ENCODE measurements around the gene ARPC3. TPM values are rescaled to one million over a fixed set of nuclear protein-coding genes. Genes with fewer than 3 reads are reported as not detected.
"Not testable (repeated sequence)": the region's sequence is repeated elsewhere in the genome, so short reads cannot be mapped to it uniquely, and the experiment has no call there.

The ARPC3 gene
- total RNA-seq, 1 experiment from 2014 or later = 188 TPM

DNA sequence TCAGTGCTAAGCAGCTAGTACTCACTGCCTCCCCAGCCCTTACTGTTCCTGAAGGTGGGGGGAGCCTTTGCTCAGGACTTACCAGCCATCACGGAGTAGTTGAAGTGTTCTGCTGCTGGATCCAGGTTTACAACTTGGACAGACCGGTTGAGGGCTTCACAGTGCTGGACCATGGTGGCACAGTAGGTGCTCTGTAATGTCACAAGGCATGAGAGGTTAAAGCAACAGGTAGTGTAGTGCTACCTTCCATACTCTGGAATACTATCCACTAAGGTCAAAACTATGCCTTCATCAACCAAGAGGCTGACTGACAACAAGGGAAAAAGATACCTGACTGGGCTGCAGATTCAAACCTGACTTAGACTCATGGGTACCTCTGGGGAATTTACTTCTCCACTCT lies 14.9 kb upstream of the ARPC3 start:
- H3K79me2 ChIP-seq (ENCODE audit: insufficient read depth, low read length) = peaks cover 12% of the 10 kb centered on the region; the same call in 1 of the 2 replicates
- H3K27ac ChIP-seq (ENCODE audit: insufficient read length, low read depth, low read length) = no peak overlapping the region
- no peak overlapping the region for H2AFZ ChIP-seq (ENCODE audit: low read length)
- H3K79me1 ChIP-seq (ENCODE audit: insufficient read depth, low read depth, low read length, poor library complexity, severe bottlenecking) = no peaks in the 10 kb centered on the region
- no peak overlapping the region for H2BK12ac ChIP-seq (ENCODE audit: insufficient read length, low read depth, low read length)
- H2BK5ac ChIP-seq (ENCODE audit: insufficient read length, low read length) = no peak overlapping the region
- H4K91ac ChIP-seq (ENCODE audit: insufficient read length, low read depth, low read length) = no peak overlapping the region
- no peak overlapping the region for H2BK20ac ChIP-seq (ENCODE audit: low read depth, low read length, poor library complexity, severe bottlenecking)
- H2BK120ac ChIP-seq (ENCODE audit: low read depth, low read length, poor library complexity, severe bottlenecking) = no peak overlapping the region
- H3K56ac ChIP-seq (ENCODE audit: insufficient read length, low read depth, low read length) = no peak overlapping the region
- H3K27me3 ChIP-seq (ENCODE audit: insufficient read depth, low read length) = no peaks in the 10 kb centered on the region
- TF ChIP-seq, protein P1, sequence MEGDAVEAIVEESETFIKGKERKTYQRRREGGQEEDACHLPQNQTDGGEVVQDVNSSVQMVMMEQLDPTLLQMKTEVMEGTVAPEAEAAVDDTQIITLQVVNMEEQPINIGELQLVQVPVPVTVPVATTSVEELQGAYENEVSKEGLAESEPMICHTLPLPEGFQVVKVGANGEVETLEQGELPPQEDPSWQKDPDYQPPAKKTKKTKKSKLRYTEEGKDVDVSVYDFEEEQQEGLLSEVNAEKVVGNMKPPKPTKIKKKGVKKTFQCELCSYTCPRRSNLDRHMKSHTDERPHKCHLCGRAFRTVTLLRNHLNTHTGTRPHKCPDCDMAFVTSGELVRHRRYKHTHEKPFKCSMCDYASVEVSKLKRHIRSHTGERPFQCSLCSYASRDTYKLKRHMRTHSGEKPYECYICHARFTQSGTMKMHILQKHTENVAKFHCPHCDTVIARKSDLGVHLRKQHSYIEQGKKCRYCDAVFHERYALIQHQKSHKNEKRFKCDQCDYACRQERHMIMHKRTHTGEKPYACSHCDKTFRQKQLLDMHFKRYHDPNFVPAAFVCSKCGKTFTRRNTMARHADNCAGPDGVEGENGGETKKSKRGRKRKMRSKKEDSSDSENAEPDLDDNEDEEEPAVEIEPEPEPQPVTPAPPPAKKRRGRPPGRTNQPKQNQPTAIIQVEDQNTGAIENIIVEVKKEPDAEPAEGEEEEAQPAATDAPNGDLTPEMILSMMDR (conservative IDR thresholded peaks at IDR 0.05) = no peak
- H4K5ac ChIP-seq (ENCODE audit: insufficient read length, low read depth, low read length) = no peak overlapping the region
- no peak overlapping the region for H3K4me3 Mint-ChIP-seq
- H3K9me3 ChIP-seq (ENCODE audit: control insufficient read depth, low read depth, low read length) = no peaks in the 10 kb centered on the region
- peaks cover 0 to 6% of the 10 kb centered on the region in 2 experiments; a peak in 2 of 5 replicates for H3K9me3 Mint-ChIP-seq
- peaks cover 13 to 21% of the 10 kb centered on the region in 2 experiments for H3K4me1 Mint-ChIP-seq
- peaks cover 26 to 47% (median 46%) of the 10 kb centered on the region in 3 experiments for H3K36me3 Mint-ChIP-seq (ENCODE audit: insufficient read depth in 1 of 3, low read depth in 3 of 3)
- WGBS (ENCODE audit: extremely low coverage, insufficient read length, low lambda C conversion rate) = no CpG with 5 or more reads among the region's 2 CpGs
- H2BK15ac ChIP-seq (ENCODE audit: low read depth, low read length) = no peak overlapping the region
- H3K4me2 ChIP-seq (ENCODE audit: insufficient read depth, insufficient read length, low read length) = no peak overlapping the region
- H3K27me3 Mint-ChIP-seq (ENCODE audit: low read depth) = no peaks in the 10 kb centered on the region
- H3K23me2 ChIP-seq (ENCODE audit: insufficient read length, low read depth, low read length, poor library complexity, severe bottlenecking) = peaks cover 3% of the 10 kb centered on the region
- H3K27ac Mint-ChIP-seq = peak overlapping the region in 2 of 3 experiments; percentile 37 to 47; a peak in 1 of 7 replicates
- H2AK5ac ChIP-seq (ENCODE audit: insufficient read length, low read length) = no peak overlapping the region
- no peak overlapping the region for H3K18ac ChIP-seq (ENCODE audit: insufficient read length, low read depth, low read length)
- H4K8ac ChIP-seq (replicated peaks; ENCODE audit: insufficient read length, low read depth, low read length) = no peak overlapping the region
- peaks cover 3% of the 10 kb centered on the region; the same call in 1 of the 2 replicates for H3K4me1 ChIP-seq (ENCODE audit: insufficient read depth, low read length)
- H3K4ac ChIP-seq (ENCODE audit: low read depth, low read length) = no peak overlapping the region
- no peak overlapping the region for H3T11ph ChIP-seq (ENCODE audit: low read length)
- no peaks in the 10 kb centered on the region for H4K20me1 ChIP-seq (ENCODE audit: control insufficient read depth, insufficient read depth, insufficient read length)
- DNase-seq = no peak
- H3K23ac ChIP-seq (ENCODE audit: insufficient read length, low read depth, low read length) = no peak overlapping the region
- no peak overlapping the region for H3K14ac ChIP-seq (ENCODE audit: insufficient read depth, low read length)
- no peak overlapping the region for H3K9ac ChIP-seq (ENCODE audit: extremely low read depth, insufficient read length, low read length)

DNA sequence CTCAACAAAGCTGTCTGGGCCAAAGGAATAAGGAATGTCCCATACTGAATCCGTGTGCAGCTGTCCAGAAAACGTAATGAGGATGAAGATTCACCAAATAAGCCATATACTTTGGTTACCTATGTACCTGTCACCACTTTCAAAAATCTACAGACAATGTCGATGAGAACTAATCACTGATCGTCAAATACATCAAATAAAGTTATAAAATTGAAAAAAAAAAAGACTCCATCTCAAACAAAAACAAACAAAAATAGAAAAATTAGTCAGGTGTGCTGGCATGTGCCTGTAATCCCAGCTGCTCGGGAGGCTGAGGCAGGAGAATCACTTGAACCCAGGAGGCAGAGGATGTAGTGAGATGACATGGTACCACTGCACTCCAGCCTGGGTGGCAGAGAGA lies 11.1 kb upstream of the ARPC3 start:
- not testable (repeated sequence) for DNase-seq; H3K56ac ChIP-seq (ENCODE audit: insufficient read length, low read depth, low read length); H2AK5ac ChIP-seq (ENCODE audit: insufficient read length, low read length); H3K27ac Mint-ChIP-seq; H3K4ac ChIP-seq (ENCODE audit: low read depth, low read length); H2BK15ac ChIP-seq (ENCODE audit: low read depth, low read length); H3K23me2 ChIP-seq (ENCODE audit: insufficient read length, low read depth, low read length, poor library complexity, severe bottlenecking); H2BK120ac ChIP-seq (ENCODE audit: low read depth, low read length, poor library complexity, severe bottlenecking); H3K4me1 ChIP-seq (ENCODE audit: insufficient read depth, low read length); H4K5ac ChIP-seq (ENCODE audit: insufficient read length, low read depth, low read length); H4K91ac ChIP-seq (ENCODE audit: insufficient read length, low read depth, low read length); H2BK5ac ChIP-seq (ENCODE audit: insufficient read length, low read length); H3K27me3 Mint-ChIP-seq (ENCODE audit: low read depth); H3K27ac ChIP-seq (ENCODE audit: insufficient read length, low read depth, low read length); H3K79me1 ChIP-seq (ENCODE audit: insufficient read depth, low read depth, low read length, poor library complexity, severe bottlenecking); H3K9me3 Mint-ChIP-seq; H2BK20ac ChIP-seq (ENCODE audit: low read depth, low read length, poor library complexity, severe bottlenecking); H3K79me2 ChIP-seq (ENCODE audit: insufficient read depth, low read length); H3K4me2 ChIP-seq (ENCODE audit: insufficient read depth, insufficient read length, low read length); H3K4me1 Mint-ChIP-seq; H4K8ac ChIP-seq (replicated peaks; ENCODE audit: insufficient read length, low read depth, low read length); H4K20me1 ChIP-seq (ENCODE audit: control insufficient read depth, insufficient read depth, insufficient read length); H3K9me3 ChIP-seq (ENCODE audit: control insufficient read depth, low read depth, low read length); H3K4me3 Mint-ChIP-seq; H3K27me3 ChIP-seq (ENCODE audit: insufficient read depth, low read length); H3K9ac ChIP-seq (ENCODE audit: extremely low read depth, insufficient read length, low read length); H3K23ac ChIP-seq (ENCODE audit: insufficient read length, low read depth, low read length); H2BK12ac ChIP-seq (ENCODE audit: insufficient read length, low read depth, low read length); H3T11ph ChIP-seq (ENCODE audit: low read length); H3K18ac ChIP-seq (ENCODE audit: insufficient read length, low read depth, low read length); H2AFZ ChIP-seq (ENCODE audit: low read length); H3K14ac ChIP-seq (ENCODE audit: insufficient read depth, low read length)
- peaks cover 35 to 66% (median 61%) of the 10 kb centered on the region in 3 experiments; a peak in 6 of 7 replicates for H3K36me3 Mint-ChIP-seq (ENCODE audit: insufficient read depth in 1 of 3, low read depth in 3 of 3)
- no CpG with 5 or more reads among the region's 5 CpGs for WGBS (ENCODE audit: extremely low coverage, insufficient read length, low lambda C conversion rate)
